Fibroblast of pulmonary artery (primary cell): Measurements from ENCODE around the gene RFX1.

Experiments
- DNase-seq: peaks from one replicate; pipeline ENCODE4 v3.0.0-alpha.2; 2010; ENCODE audit warnings: low read depth
- H3K4me3 ChIP-seq: replicated peaks from 2 replicates; pipeline ENCODE4 v1.5.1; 2011; ENCODE audit warnings: low read depth, mild to moderate bottlenecking, control low read depth, low read length, moderate library complexity
- CTCF ChIP-seq: IDR thresholded peaks from 2 replicates; pipeline ENCODE4 v1.5.1; 2011; ENCODE audit warnings: mild to moderate bottlenecking, control low read depth, low read length, inconsistent platforms; ENCODE audit errors: missing control alignments

Gene RFX1

GRCh38 chr19:13942023-13942684 is 64.0 kb downstream of the RFX1 start:
- H3K4me3 ChIP-seq, result no peak overlapping the region
- no peak for DNase-seq
- TF ChIP-seq CTCF, result no peak

- DNase-seq, result peak; percentile 64
- peak within 1 kb of the TSS; percentile 35 for H3K4me3 ChIP-seq
- no peak for TF ChIP-seq CTCF
Observed at GRCh38 chr19:13938301-13939064, 67.6 kb downstream of the RFX1 start, which contains the start of gene PODNL1. PODNL1 (minus strand) TSS chr19:13938417; CDS start chr19:13938181, 236 bp downstream.

GRCh38 chr19:13937479-13938300 is 68.4 kb downstream of the RFX1 start:
- DNase-seq, result no peak
- H3K4me3 ChIP-seq, result peak overlapping the region; percentile 35
- TF ChIP-seq CTCF, result no peak

- no peak for DNase-seq
Observed at GRCh38 chr19:13935765-13936510, 70.2 kb downstream of the RFX1 start.

GRCh38 chr19:13934785-13935109 is 71.4 kb downstream of the RFX1 start:
- no peak overlapping the region for H3K4me3 ChIP-seq
- no peak for DNase-seq
- TF ChIP-seq CTCF, result no peak

More at GRCh38 chr19:13935765-13936510, 70.2 kb downstream of the RFX1 start:
- H3K4me3 ChIP-seq, result no peak overlapping the region
- TF ChIP-seq CTCF, result no peak

- TF ChIP-seq CTCF, result no peak
- H3K4me3 ChIP-seq, result no peak overlapping the region
- DNase-seq, result no peak
Observed at GRCh38 chr19:13932911-13933393, 73.2 kb downstream of the RFX1 start.
